HepG2 (cell line): ENCODE measurements around the gene RABL2A. TPM values are rescaled to one million over a fixed set of nuclear protein-coding genes. Genes with fewer than 3 reads are reported as not detected.
A peak's percentile ranks its signal among the peaks of the same experiment; 100 is the strongest.
"Not testable (repeated sequence)": the region's sequence is repeated elsewhere in the genome, so short reads cannot be mapped to it uniquely, and the experiment has no call there.

Experiments
- DMAP1 ChIP-seq: IDR thresholded peaks from 2 replicates; pipeline ENCODE4 v1.6.1; 2016
- FOXA1 ChIP-seq, 2 experiments: fragments of 450-650 bp in 1 of 2; sonication (generic) in 1 of 2; formaldehyde crosslinking in 1 of 2; IDR thresholded peaks; 2 replicates each; pipeline versions ENCODE4 v1.4.0 to v1.6.1; 2016 to 2020; ENCODE audit warnings: missing genetic modification reagents in 1 of 2
- HDAC2 ChIP-seq: sonication (generic); formaldehyde crosslinking; IDR thresholded peaks from 2 replicates; pipeline ENCODE4 v1.4.0; 2020; ENCODE audit warnings: missing genetic modification reagents
- NR2F6 ChIP-seq, 2 experiments: IDR thresholded peaks; 2 replicates each; pipeline ENCODE4 v1.6.1; 2016; ENCODE audit warnings: antibody characterized with exemption in 1 of 2, mild to moderate bottlenecking in 1 of 2
- SALL1 ChIP-seq: sonication (generic); formaldehyde crosslinking; IDR thresholded peaks from 2 replicates; pipeline ENCODE4 v1.8.0; 2022; ENCODE audit warnings: mild to moderate bottlenecking, missing genetic modification reagents
- SOX5 ChIP-seq: IDR thresholded peaks from 2 replicates; pipeline ENCODE4 v1.6.1; 2016; ENCODE audit warnings: borderline replicate concordance
- ZNF124 ChIP-seq: sonication (generic); formaldehyde crosslinking; IDR thresholded peaks from 2 replicates; pipeline ENCODE4 v1.4.0; 2020; ENCODE audit warnings: missing genetic modification reagents
- ZNF614 ChIP-seq: IDR thresholded peaks from 2 replicates; pipeline ENCODE4 v1.6.1; 2018; ENCODE audit warnings: missing biosample characterization, missing genetic modification reagents, inconsistent platforms, borderline replicate concordance
- ZNF644 ChIP-seq: IDR thresholded peaks from 2 replicates; pipeline ENCODE4 v1.6.1; 2016; ENCODE audit warnings: low read depth
- polyA plus RNA-seq, 8 experiments: library from polyadenylated mRNA; depleted of rRNA in 3 of 8; stranded (reverse) in 7 of 8; unstranded in 1 of 8; fragments of >200 nt; fragmentation: Illumina TruSeq in 4 of 8; extraction: Trizol in 4 of 8; gene quantifications; 2 replicates each; pipeline versions ENCODE4 v1.2.1 to v1.2.3, GENCODE V29; 2011 to 2016; ENCODE audit warnings: low read depth in 4 of 8, missing spikeins in 1 of 8, mixed read lengths in 1 of 8; ENCODE audit not compliant: insufficient read depth in 1 of 8
- total RNA-seq, 5 experiments: library from RNA; depleted of rRNA; stranded (reverse); fragments of >200 nt; fragmentation: Illumina TruSeq; extraction: Trizol; gene quantifications; 2 replicates each; pipeline ENCODE4 v1.2.3, GENCODE V29; 2016; ENCODE audit warnings: low read depth in 1 of 5
- TF ChIP-seq, protein P1 (sequence below): sonication (generic); formaldehyde crosslinking; IDR thresholded peaks from 2 replicates; pipeline ENCODE4 v1.4.0; 2020; ENCODE audit warnings: missing genetic modification reagents
- TF ChIP-seq, protein P2 (sequence below), 2 experiments: sonication (generic) in 1 of 2; formaldehyde crosslinking in 1 of 2; IDR thresholded peaks; 2 replicates each; pipeline versions ENCODE4 v1.4.0 to v1.6.1; 2016 to 2020; ENCODE audit warnings: borderline replicate concordance in 1 of 2, low read depth in 1 of 2, mild to moderate bottlenecking in 1 of 2, missing genetic modification reagents in 1 of 2
- TF ChIP-seq, protein P3 (sequence below): sonication (generic); formaldehyde crosslinking; IDR thresholded peaks from 2 replicates; pipeline ENCODE4 v1.4.0; 2020; ENCODE audit warnings: missing genetic modification reagents
- TF ChIP-seq, protein P4 (sequence below): sonication (generic); formaldehyde crosslinking; IDR thresholded peaks from 2 replicates; pipeline ENCODE4 v1.4.0; 2020; ENCODE audit warnings: missing genetic modification reagents

The RABL2A gene
- total and polyA plus RNA-seq, 2 of the 13 experiments (the other 11 are each of a cell fraction or from before 2014, with no cell fraction given): 9.6 to 13.4 TPM

DNA sequence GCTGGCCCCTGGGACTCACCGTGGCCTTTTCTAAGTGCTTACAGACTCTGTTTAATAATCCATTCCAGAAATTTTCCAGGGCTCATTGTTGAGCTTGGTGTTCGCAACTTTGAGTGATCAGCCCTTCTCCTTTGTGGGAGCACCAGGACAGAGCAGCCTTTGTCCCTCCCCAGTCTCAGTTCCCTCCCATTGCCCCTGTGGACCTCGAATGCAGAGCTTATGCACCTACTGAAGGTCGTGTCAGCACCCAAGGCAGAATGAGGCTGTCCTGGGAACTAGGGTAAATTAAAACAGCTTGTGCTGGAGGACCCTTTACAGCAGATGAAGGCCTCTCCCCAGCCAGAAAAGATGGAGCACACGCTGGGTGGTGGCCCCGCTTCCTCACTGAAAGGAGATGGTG lies 33.8 kb upstream of the RABL2A start (continued):
- TF ChIP-seq, protein P1, sequence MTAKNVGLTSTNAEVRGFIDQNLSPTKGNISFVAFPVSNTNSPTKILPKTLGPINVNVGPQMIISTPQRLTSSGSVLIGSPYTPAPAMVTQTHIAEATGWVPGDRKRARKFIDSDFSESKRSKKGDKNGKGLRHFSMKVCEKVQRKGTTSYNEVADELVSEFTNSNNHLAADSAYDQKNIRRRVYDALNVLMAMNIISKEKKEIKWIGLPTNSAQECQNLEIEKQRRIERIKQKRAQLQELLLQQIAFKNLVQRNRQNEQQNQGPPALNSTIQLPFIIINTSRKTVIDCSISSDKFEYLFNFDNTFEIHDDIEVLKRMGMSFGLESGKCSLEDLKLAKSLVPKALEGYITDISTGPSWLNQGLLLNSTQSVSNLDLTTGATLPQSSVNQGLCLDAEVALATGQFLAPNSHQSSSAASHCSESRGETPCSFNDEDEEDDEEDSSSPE: 0 out of 2 replicates have a peak, but pooled peaks have one; percentile 39
- TF ChIP-seq FOXA1, NR2F6 (IDR thresholded peaks at IDR 0.05): not testable (repeated sequence)
- TF ChIP-seq FOXA1 (CRISPR knock-in tag; IDR thresholded peaks at IDR 0.05) (0 out of 2 replicates have a peak, but pooled peaks have one; percentile 27), ZNF614 (CRISPR knock-in tag) (0 out of 2 replicates have a peak, but pooled peaks have one; percentile 30), SALL1 (CRISPR knock-in tag) (peak; percentile 34; the same call in 1 of the 2 replicates), HDAC2 (CRISPR knock-in tag) (peak; percentile 54; the same call in 1 of the 2 replicates), DMAP1 (CRISPR knock-in tag) (peak; percentile 43; the same call in 1 of the 2 replicates), NR2F6 (CRISPR knock-in tag; IDR thresholded peaks at IDR 0.05) (peak; percentile 47; the same call in 1 of the 2 replicates), ZNF124 (CRISPR knock-in tag) (0 out of 2 replicates have a peak, but pooled peaks have one; percentile 17), ZNF644 (CRISPR knock-in tag) (peak; percentile 57; the same call in 1 of the 2 replicates), SOX5 (CRISPR knock-in tag) (peak; percentile 61; the same call in 1 of the 2 replicates)
- TF ChIP-seq, protein P2, sequence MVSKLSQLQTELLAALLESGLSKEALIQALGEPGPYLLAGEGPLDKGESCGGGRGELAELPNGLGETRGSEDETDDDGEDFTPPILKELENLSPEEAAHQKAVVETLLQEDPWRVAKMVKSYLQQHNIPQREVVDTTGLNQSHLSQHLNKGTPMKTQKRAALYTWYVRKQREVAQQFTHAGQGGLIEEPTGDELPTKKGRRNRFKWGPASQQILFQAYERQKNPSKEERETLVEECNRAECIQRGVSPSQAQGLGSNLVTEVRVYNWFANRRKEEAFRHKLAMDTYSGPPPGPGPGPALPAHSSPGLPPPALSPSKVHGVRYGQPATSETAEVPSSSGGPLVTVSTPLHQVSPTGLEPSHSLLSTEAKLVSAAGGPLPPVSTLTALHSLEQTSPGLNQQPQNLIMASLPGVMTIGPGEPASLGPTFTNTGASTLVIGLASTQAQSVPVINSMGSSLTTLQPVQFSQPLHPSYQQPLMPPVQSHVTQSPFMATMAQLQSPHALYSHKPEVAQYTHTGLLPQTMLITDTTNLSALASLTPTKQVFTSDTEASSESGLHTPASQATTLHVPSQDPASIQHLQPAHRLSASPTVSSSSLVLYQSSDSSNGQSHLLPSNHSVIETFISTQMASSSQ (IDR thresholded peaks at IDR 0.05; ENCODE audit: low read depth): not testable (repeated sequence)
- TF ChIP-seq, protein P2 (CRISPR knock-in tag; IDR thresholded peaks at IDR 0.05; ENCODE audit: borderline replicate concordance): peak; percentile 22; the same call in 1 of the 2 replicates
- TF ChIP-seq, protein P3, sequence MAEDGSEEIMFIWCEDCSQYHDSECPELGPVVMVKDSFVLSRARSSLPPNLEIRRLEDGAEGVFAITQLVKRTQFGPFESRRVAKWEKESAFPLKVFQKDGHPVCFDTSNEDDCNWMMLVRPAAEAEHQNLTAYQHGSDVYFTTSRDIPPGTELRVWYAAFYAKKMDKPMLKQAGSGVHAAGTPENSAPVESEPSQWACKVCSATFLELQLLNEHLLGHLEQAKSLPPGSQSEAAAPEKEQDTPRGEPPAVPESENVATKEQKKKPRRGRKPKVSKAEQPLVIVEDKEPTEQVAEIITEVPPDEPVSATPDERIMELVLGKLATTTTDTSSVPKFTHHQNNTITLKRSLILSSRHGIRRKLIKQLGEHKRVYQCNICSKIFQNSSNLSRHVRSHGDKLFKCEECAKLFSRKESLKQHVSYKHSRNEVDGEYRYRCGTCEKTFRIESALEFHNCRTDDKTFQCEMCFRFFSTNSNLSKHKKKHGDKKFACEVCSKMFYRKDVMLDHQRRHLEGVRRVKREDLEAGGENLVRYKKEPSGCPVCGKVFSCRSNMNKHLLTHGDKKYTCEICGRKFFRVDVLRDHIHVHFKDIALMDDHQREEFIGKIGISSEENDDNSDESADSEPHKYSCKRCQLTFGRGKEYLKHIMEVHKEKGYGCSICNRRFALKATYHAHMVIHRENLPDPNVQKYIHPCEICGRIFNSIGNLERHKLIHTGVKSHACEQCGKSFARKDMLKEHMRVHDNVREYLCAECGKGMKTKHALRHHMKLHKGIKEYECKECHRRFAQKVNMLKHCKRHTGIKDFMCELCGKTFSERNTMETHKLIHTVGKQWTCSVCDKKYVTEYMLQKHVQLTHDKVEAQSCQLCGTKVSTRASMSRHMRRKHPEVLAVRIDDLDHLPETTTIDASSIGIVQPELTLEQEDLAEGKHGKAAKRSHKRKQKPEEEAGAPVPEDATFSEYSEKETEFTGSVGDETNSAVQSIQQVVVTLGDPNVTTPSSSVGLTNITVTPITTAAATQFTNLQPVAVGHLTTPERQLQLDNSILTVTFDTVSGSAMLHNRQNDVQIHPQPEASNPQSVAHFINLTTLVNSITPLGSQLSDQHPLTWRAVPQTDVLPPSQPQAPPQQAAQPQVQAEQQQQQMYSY: peak; percentile 50; the same call in 1 of the 2 replicates
- TF ChIP-seq, protein P4, sequence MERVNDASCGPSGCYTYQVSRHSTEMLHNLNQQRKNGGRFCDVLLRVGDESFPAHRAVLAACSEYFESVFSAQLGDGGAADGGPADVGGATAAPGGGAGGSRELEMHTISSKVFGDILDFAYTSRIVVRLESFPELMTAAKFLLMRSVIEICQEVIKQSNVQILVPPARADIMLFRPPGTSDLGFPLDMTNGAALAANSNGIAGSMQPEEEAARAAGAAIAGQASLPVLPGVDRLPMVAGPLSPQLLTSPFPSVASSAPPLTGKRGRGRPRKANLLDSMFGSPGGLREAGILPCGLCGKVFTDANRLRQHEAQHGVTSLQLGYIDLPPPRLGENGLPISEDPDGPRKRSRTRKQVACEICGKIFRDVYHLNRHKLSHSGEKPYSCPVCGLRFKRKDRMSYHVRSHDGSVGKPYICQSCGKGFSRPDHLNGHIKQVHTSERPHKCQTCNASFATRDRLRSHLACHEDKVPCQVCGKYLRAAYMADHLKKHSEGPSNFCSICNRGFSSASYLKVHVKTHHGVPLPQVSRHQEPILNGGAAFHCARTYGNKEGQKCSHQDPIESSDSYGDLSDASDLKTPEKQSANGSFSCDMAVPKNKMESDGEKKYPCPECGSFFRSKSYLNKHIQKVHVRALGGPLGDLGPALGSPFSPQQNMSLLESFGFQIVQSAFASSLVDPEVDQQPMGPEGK (CRISPR knock-in tag): peak; percentile 73
